H9 (cell line): ENCODE data around the gene CCDC126. TPM values are rescaled to one million over a fixed set of nuclear protein-coding genes. Genes with fewer than 3 reads are reported as not detected.

ENCODE experiments used
- DNase-seq: peaks from one replicate; pipeline ENCODE4 v3.0.0-alpha.2; 2017
- H2AFZ ChIP-seq: one replicate; pipeline ENCODE4 v1.6.1; 2013; ENCODE audit warnings: mild to moderate bottlenecking, low read length, control low read depth, moderate library complexity
- H2AK5ac ChIP-seq: 2 replicates; pipeline ENCODE4 v1.6.1; 2013; ENCODE audit warnings: low read length, control low read depth, mixed read lengths; ENCODE audit not compliant: insufficient read length
- H2BK120ac ChIP-seq: one replicate; pipeline ENCODE4 v1.6.1; 2013; ENCODE audit warnings: low read depth, mild to moderate bottlenecking, low read length, control low read depth, inconsistent platforms; ENCODE audit not compliant: poor library complexity, severe bottlenecking
- H2BK12ac ChIP-seq: 2 replicates; pipeline ENCODE4 v1.6.1; 2013; ENCODE audit warnings: low read length, control low read depth, mixed read lengths, low read depth; ENCODE audit not compliant: insufficient read length
- H2BK15ac ChIP-seq: 2 replicates; pipeline ENCODE4 v1.6.1; 2013; ENCODE audit warnings: low read depth, low read length, control low read depth
- H2BK20ac ChIP-seq: one replicate; pipeline ENCODE4 v1.6.1; 2013; ENCODE audit warnings: low read depth, mild to moderate bottlenecking, low read length, control low read depth, inconsistent platforms; ENCODE audit not compliant: poor library complexity, severe bottlenecking
- H2BK5ac ChIP-seq: 2 replicates; pipeline ENCODE4 v1.6.1; 2013; ENCODE audit warnings: low read length, control low read depth, mixed read lengths; ENCODE audit not compliant: insufficient read length
- H3K14ac ChIP-seq: 2 replicates; pipeline ENCODE4 v1.6.1; 2013; ENCODE audit warnings: low read length, control low read depth; ENCODE audit not compliant: insufficient read depth
- H3K18ac ChIP-seq: 2 replicates; pipeline ENCODE4 v1.6.1; 2013; ENCODE audit warnings: low read depth, mild to moderate bottlenecking, mixed read lengths, low read length, control low read depth; ENCODE audit not compliant: insufficient read length
- H3K23ac ChIP-seq: 2 replicates; pipeline ENCODE4 v1.6.1; 2013; ENCODE audit warnings: low read length, control low read depth, mixed read lengths, low read depth; ENCODE audit not compliant: insufficient read length
- H3K23me2 ChIP-seq: 2 replicates; pipeline ENCODE4 v1.6.1; 2013; ENCODE audit warnings: low read depth, mild to moderate bottlenecking, mixed read lengths, low read length, control low read depth; ENCODE audit not compliant: insufficient read length, poor library complexity, severe bottlenecking
- H3K27ac ChIP-seq: 2 replicates; pipeline ENCODE4 v1.5.1; 2013; ENCODE audit warnings: low read length, control low read depth, mixed read lengths, low read depth; ENCODE audit not compliant: insufficient read length
- H3K27me3 ChIP-seq: 2 replicates; pipeline ENCODE4 v1.6.1; 2013; ENCODE audit warnings: low read length, control low read depth, inconsistent platforms; ENCODE audit not compliant: insufficient read depth
- H3K4ac ChIP-seq: 2 replicates; pipeline ENCODE4 v1.6.1; 2013; ENCODE audit warnings: low read depth, mild to moderate bottlenecking, control low read depth, inconsistent platforms, low read length, moderate library complexity
- H3K4me1 ChIP-seq: 2 replicates; pipeline ENCODE4 v1.6.1; 2013; ENCODE audit warnings: low read length, control low read depth, inconsistent platforms; ENCODE audit not compliant: insufficient read depth
- H3K4me2 ChIP-seq: 2 replicates; pipeline ENCODE4 v1.6.1; 2013; ENCODE audit warnings: low read length, control low read depth, mixed read lengths; ENCODE audit not compliant: insufficient read length, insufficient read depth
- H3K56ac ChIP-seq: 2 replicates; pipeline ENCODE4 v1.6.1; 2013; ENCODE audit warnings: low read depth, mild to moderate bottlenecking, mixed read lengths, low read length, control low read depth; ENCODE audit not compliant: insufficient read length
- H3K79me1 ChIP-seq: 2 replicates; pipeline ENCODE4 v1.6.1; 2013; ENCODE audit warnings: low read depth, mild to moderate bottlenecking, moderate library complexity, low read length, control low read depth, inconsistent platforms; ENCODE audit not compliant: insufficient read depth, poor library complexity, severe bottlenecking
- H3K79me2 ChIP-seq: 2 replicates; pipeline ENCODE4 v1.6.1; 2013; ENCODE audit warnings: low read length, control low read depth, inconsistent platforms; ENCODE audit not compliant: insufficient read depth
- H3K9ac ChIP-seq: 2 replicates; pipeline ENCODE4 v1.6.1; 2013; ENCODE audit warnings: low read length, control low read depth, mixed read lengths; ENCODE audit not compliant: insufficient read length; ENCODE audit errors: extremely low read depth
- H3K9me3 ChIP-seq: one replicate; pipeline ENCODE4 v1.6.1; 2013; ENCODE audit warnings: low read depth, low read length, inconsistent platforms; ENCODE audit not compliant: control insufficient read depth
- H3T11ph ChIP-seq: one replicate; pipeline ENCODE4 v1.6.1; 2013; ENCODE audit warnings: mild to moderate bottlenecking, low read length, control low read depth, inconsistent platforms
- H4K20me1 ChIP-seq: one replicate; pipeline ENCODE4 v1.6.1; 2013; ENCODE audit not compliant: control insufficient read depth, insufficient read length, insufficient read depth
- H4K5ac ChIP-seq: 2 replicates; pipeline ENCODE4 v1.6.1; 2013; ENCODE audit warnings: low read depth, mild to moderate bottlenecking, mixed read lengths, low read length, control low read depth; ENCODE audit not compliant: insufficient read length
- H4K8ac ChIP-seq: replicated peaks from 2 replicates; pipeline ENCODE4 v1.6.1; 2013; ENCODE audit warnings: low read length, control low read depth, mixed read lengths, low read depth; ENCODE audit not compliant: insufficient read length
- H4K91ac ChIP-seq: 2 replicates; pipeline ENCODE4 v1.6.1; 2013; ENCODE audit warnings: low read depth, mild to moderate bottlenecking, moderate library complexity, mixed read lengths, low read length, control low read depth; ENCODE audit not compliant: insufficient read length
- H3K27ac Mint-ChIP-seq, 3 experiments: 2 replicates in 2 of 3; 3 replicates in 1 of 3; pipeline ENCODE4 v1.8.0; 2020 to 2021; ENCODE audit warnings: mixed read lengths in 3 of 3, mild to moderate bottlenecking in 1 of 3, moderate library complexity in 1 of 3
- H3K27me3 Mint-ChIP-seq: 2 replicates; pipeline ENCODE4 v1.8.0; 2021; ENCODE audit warnings: low read depth, mild to moderate bottlenecking, moderate library complexity, mixed read lengths
- H3K36me3 Mint-ChIP-seq, 3 experiments: 2 replicates in 2 of 3; 3 replicates in 1 of 3; pipeline ENCODE4 v1.8.0; 2020 to 2021; ENCODE audit warnings: low read depth in 3 of 3, mixed read lengths in 3 of 3; ENCODE audit not compliant: insufficient read depth in 1 of 3
- H3K4me1 Mint-ChIP-seq, 2 experiments: 2 replicates each; pipeline ENCODE4 v1.8.0; 2020; ENCODE audit warnings: mixed read lengths in 2 of 2
- H3K4me3 Mint-ChIP-seq, 2 experiments: 2 replicates in 1 of 2; 3 replicates in 1 of 2; pipeline ENCODE4 v1.8.0; 2020 to 2021; ENCODE audit warnings: mild to moderate bottlenecking in 2 of 2, mixed read lengths in 2 of 2, moderate library complexity in 1 of 2
- H3K9me3 Mint-ChIP-seq, 2 experiments: 2 replicates in 1 of 2; 3 replicates in 1 of 2; pipeline ENCODE4 v1.8.0; 2020; ENCODE audit warnings: mild to moderate bottlenecking in 2 of 2, mixed read lengths in 2 of 2, moderate library complexity in 1 of 2
- CTCF ChIP-seq: fragments of 200-600 bp; sonication (generic); conservative IDR thresholded peaks from 3 replicates; pipeline ENCODE4 v1.8.0; 2021; ENCODE audit warnings: antibody characterized with exemption, mild to moderate bottlenecking
- WGBS: extraction: QIAGEN DNeasy Blood & Tissue Kit; methylation state at CpG from one replicate; pipeline ENCODE4 v1.1.7; 2013; ENCODE audit warnings: missing lambda C conversion rate, low lambda C conversion rate, mixed read lengths; ENCODE audit not compliant: insufficient read length; ENCODE audit errors: extremely low coverage; 5-methylcytosine and 5-hydroxymethylcytosine counted together
- total RNA-seq: library from RNA; stranded (reverse); gene quantifications from 2 replicates; pipeline ENCODE4 v1.2.1, GENCODE V29; 2021

The CCDC126 gene
- total RNA-seq, 1 experiment from 2014 or later: 4.0 TPM

- Mint-ChIP-seq H3K27me3 (no peaks in the 10 kb centered on the region), H3K27ac (peak overlapping the region in 2 of 3 experiments; percentile 40 to 61; a peak in 1 of 7 replicates), H3K36me3 (peaks cover 4 to 7% (median 4%) of the 10 kb centered on the region in 3 experiments; a peak in 5 of 7 replicates), H3K4me1 (peaks cover 3 to 7% of the 10 kb centered on the region in 2 experiments; a peak in 3 of 4 replicates), H3K4me3 (no peak overlapping the region), H3K9me3 (peaks cover 5 to 11% of the 10 kb centered on the region in 2 experiments; a peak in 4 of 5 replicates)
- no peak overlapping the region for H2BK120ac ChIP-seq
- no peak overlapping the region for H3K4ac ChIP-seq
- no peak overlapping the region for H2BK15ac ChIP-seq
- TF ChIP-seq CTCF: no peak
- no peak overlapping the region for H2AK5ac ChIP-seq
- H4K91ac ChIP-seq: no peak overlapping the region
- no peak overlapping the region for H4K5ac ChIP-seq
- H4K20me1 ChIP-seq: no peaks in the 10 kb centered on the region
- H3K79me2 ChIP-seq: no peaks in the 10 kb centered on the region
- no peak overlapping the region for H3K18ac ChIP-seq
- H3K9ac ChIP-seq: no peak overlapping the region
- no peaks in the 10 kb centered on the region; the same call in 1 of the 2 replicates for H3K4me1 ChIP-seq
- H3K27ac ChIP-seq: no peak overlapping the region
- no peak overlapping the region for H3K23ac ChIP-seq
- no peaks in the 10 kb centered on the region for H3K79me1 ChIP-seq
- H3K4me2 ChIP-seq: no peak overlapping the region
- H2BK5ac ChIP-seq: no peak overlapping the region
- H3T11ph ChIP-seq: no peak overlapping the region
- H3K23me2 ChIP-seq: no peaks in the 10 kb centered on the region
- H4K8ac ChIP-seq: no peak overlapping the region
- no peaks in the 10 kb centered on the region for H3K27me3 ChIP-seq
- H3K14ac ChIP-seq: no peak overlapping the region
- H2BK20ac ChIP-seq: no peak overlapping the region
- no peaks in the 10 kb centered on the region for H3K9me3 ChIP-seq
- DNase-seq: no peak
- no peak overlapping the region for H2AFZ ChIP-seq
- no CpG with 5 or more reads among the region's 7 CpGs for WGBS
- H2BK12ac ChIP-seq: no peak overlapping the region
- H3K56ac ChIP-seq: no peak overlapping the region
Measured at GRCh38 chr7:23633417-23633816, 36.2 kb downstream of the CCDC126 start.
